Renal cortical epithelial cell (primary cell): ENCODE data around the gene RERGL. TPM values are rescaled to one million over a fixed set of nuclear protein-coding genes. Genes with fewer than 3 reads are reported as not detected.

Source experiments
- total RNA-seq: library from RNA; depleted of rRNA; stranded (reverse); fragments of >200 nt; gene quantifications from 2 replicates; pipeline ENCODE4 v1.2.3, GENCODE V29; 2014

The RERGL gene
- total RNA-seq, 1 donor from 2014 or later, result not detected

Other genes starting within 250 kb of the RERGL start
- gene PIK3C2G, start 171.3 kb upstream of the RERGL start, total RNA-seq, result 0.85 TPM in 1 of 2 replicates, not detected in the other